ENCODE data around the gene LYSMD2. TPM values are rescaled to one million over a fixed set of nuclear protein-coding genes. Genes with fewer than 3 reads are reported as not detected.
A peak's percentile ranks its signal among the peaks of the same experiment; 100 is the strongest.

LYSMD2 gene
- total and polyA plus RNA-seq, 9 of the 15 experiments (the other 6 are each of a cell fraction or from before 2014, with no cell fraction given): 4.3 to 30.3 (median 9.8) TPM

DNA sequence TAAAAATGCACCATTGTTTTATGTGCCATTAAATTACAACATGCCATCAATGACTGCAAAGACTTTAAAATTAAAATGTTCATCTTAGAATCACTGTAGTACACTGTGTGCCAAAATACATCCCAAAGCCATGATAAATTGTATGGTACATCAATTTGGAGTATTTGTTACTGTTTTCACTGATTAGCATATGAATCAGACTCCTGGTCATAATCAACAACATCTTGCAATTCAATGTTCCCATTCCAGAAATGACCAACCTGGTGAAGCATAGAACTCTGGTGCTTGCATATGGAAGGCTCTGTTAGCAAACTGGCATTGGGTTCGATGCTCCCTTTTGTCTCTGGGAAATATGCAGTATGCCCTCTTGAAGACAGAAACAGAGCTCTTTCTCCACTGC is 22.5 kb downstream of the LYSMD2 start (continued):
- no peak for TF ChIP-seq ZFP30 (CRISPR knock-in tag; IDR thresholded peaks at IDR 0.05; ENCODE audit: borderline replicate concordance)

- CTCF ChIA-PET (ENCODE audit: low intra/inter-chr PET ratio): no interaction called here
- TF ChIP-seq TAL1 (IDR thresholded peaks at IDR 0.05) (peak; percentile 34; the same call in 1 of the 2 replicates), FUS (optimal IDR thresholded peaks at IDR 0.05; ENCODE audit: low read depth, low read length) (no peak), CBFA2T3 (IDR thresholded peaks at IDR 0.05) (peak; percentile 72), CBFA2T2 (conservative IDR thresholded peaks at IDR 0.05) (peak; percentile 57)
Measured at GRCh38 chr15:51714162-51714561, 23.3 kb downstream of the LYSMD2 start.

GRCh38 chr15:51709031-51709430 is 28.4 kb downstream of the LYSMD2 start:
- POLR2A ChIA-PET: interaction anchor here (0.6 kb wide), 1 partner anchor 54 kb away, joined by 4 read pairs; no protein-coding TSS in a partner anchor
- Histone ChIP-seq H3K27me3 (ENCODE audit: control insufficient read depth in 2 of 2, insufficient read depth in 2 of 2, low read length in 2 of 2) (no peaks in the 10 kb centered on the region), H3K4me2 (ENCODE audit: insufficient read depth, low read length) (no peak overlapping the region), H3K27ac (ENCODE audit: extremely low read depth, low read depth, low read length) (no peak overlapping the region), H2AFZ (ENCODE audit: low read depth, low read length) (no peak overlapping the region), H3K4me3 (no peak overlapping the region), H3K79me2 (ENCODE audit: control insufficient read depth, insufficient read depth, low read length) (no peaks in the 10 kb centered on the region), H3K9me1 (ENCODE audit: control insufficient read depth, insufficient read depth, low read length) (no peaks in the 10 kb centered on the region), H3K4me1 (replicated peaks in 1 of 2; ENCODE audit: control insufficient read depth in 2 of 2, insufficient read depth in 2 of 2, low read length in 2 of 2) (peaks cover 2 to 12% of the 10 kb centered on the region in 2 experiments; a peak in 4 of 5 replicates), H3K9me3 (replicated peaks; ENCODE audit: control insufficient read depth, insufficient read depth, low read depth, low read length) (0 out of 2 replicates have a peak, but pooled peaks cover 3% of the 10 kb centered on the region), H4K20me1 (replicated peaks; ENCODE audit: control insufficient read depth, insufficient read depth, low read length) (no peaks in the 10 kb centered on the region), H3K9ac (ENCODE audit: insufficient read depth in 1 of 2, low read depth in 2 of 2, low read length in 2 of 2) (no peak overlapping the region), H3K36me3 (ENCODE audit: control insufficient read depth, insufficient read depth, low read length) (peaks cover 16% of the 10 kb centered on the region; the same call in 2 of the 3 replicates)
- intact Hi-C loops (cut with micrococcal nuclease): no loop called here
- DNase-seq (ENCODE audit: extremely low read depth in 1 of 4, low spot score in 3 of 4): no peak
- no TSS peak for BruUV-seq (replicated peaks)
- in situ Hi-C loops (cut with MboI): no loop called here
- no peak for FAIRE-seq
- TF ChIP-seq EHMT2 (IDR thresholded peaks at IDR 0.05) (0 out of 2 replicates have a peak, but pooled peaks have one; percentile 8), NFRKB (IDR thresholded peaks at IDR 0.05; ENCODE audit: low read depth) (no peak)
- CTCF ChIA-PET (ENCODE audit: low intra/inter-chr PET ratio): no interaction called here
- WGBS (ENCODE audit: insufficient coverage, low coverage, missing lambda C conversion rate): 75% methylated on average over 5 of the region's 5 CpGs
- no peak for ATAC-seq

More at GRCh38 chr15:51714162-51714561, 23.3 kb downstream of the LYSMD2 start:
- intact Hi-C loops (cut with micrococcal nuclease) (no loop called here), in situ Hi-C loops (cut with MboI) (no loop called here)
- Histone ChIP-seq H4K20me1 (replicated peaks; ENCODE audit: control insufficient read depth, insufficient read depth, low read length) (no peaks in the 10 kb centered on the region), H3K27ac (ENCODE audit: extremely low read depth, low read depth, low read length) (no peak overlapping the region), H3K9me3 (replicated peaks; ENCODE audit: control insufficient read depth, insufficient read depth, low read depth, low read length) (no peaks in the 10 kb centered on the region), H2AFZ (ENCODE audit: low read depth, low read length) (no peak overlapping the region), H3K4me1 (replicated peaks in 1 of 2; ENCODE audit: control insufficient read depth in 2 of 2, insufficient read depth in 2 of 2, low read length in 2 of 2) (peaks cover 0 to 3% of the 10 kb centered on the region in 2 experiments; a peak in 2 of 5 replicates), H3K4me2 (ENCODE audit: insufficient read depth, low read length) (no peak overlapping the region), H3K9me1 (ENCODE audit: control insufficient read depth, insufficient read depth, low read length) (no peaks in the 10 kb centered on the region), H3K79me2 (ENCODE audit: control insufficient read depth, insufficient read depth, low read length) (no peaks in the 10 kb centered on the region), H3K36me3 (ENCODE audit: control insufficient read depth, insufficient read depth, low read length) (peaks cover 17% of the 10 kb centered on the region; the same call in 2 of the 3 replicates), H3K27me3 (ENCODE audit: control insufficient read depth in 2 of 2, insufficient read depth in 2 of 2, low read length in 2 of 2) (no peaks in the 10 kb centered on the region), H3K9ac (ENCODE audit: insufficient read depth in 1 of 2, low read depth in 2 of 2, low read length in 2 of 2) (no peak overlapping the region), H3K4me3 (no peak overlapping the region)
- no peak for ATAC-seq
- no peak for FAIRE-seq
- no peak for DNase-seq (ENCODE audit: extremely low read depth in 1 of 4, low spot score in 3 of 4)
- POLR2A ChIA-PET: no interaction called here
- BruUV-seq (replicated peaks): no TSS peak
- 0% methylated on average over 1 of the region's 1 CpG for WGBS (ENCODE audit: insufficient coverage, low coverage, missing lambda C conversion rate)

All from K562 (cell line).